OCI-LY7 (cell line): ENCODE data around the gene RAD21L1. TPM values are rescaled to one million over a fixed set of nuclear protein-coding genes. Genes with fewer than 3 reads are reported as not detected.

Source experiments
- BruUV-seq: library from RNA; stranded (reverse); fragments of 400-500 nt; replicated peaks from 2 replicates; lab custom pipeline; 2021; lab: Mats Ljungman, UMichigan
- CTCF ChIA-PET: fragments of 300-600 bp; sonication (Branson Sonifier 250); formaldehyde crosslinking; loops from one replicate; lab custom pipeline; 2022; ENCODE audit warnings: antibody characterized with exemption; ENCODE audit not compliant: unreplicated experiment; lab: Charles Lee
- POLR2A ChIA-PET: fragments of 300-600 bp; sonication (Branson Sonifier 250); formaldehyde crosslinking; loops from one replicate; lab custom pipeline; 2022; ENCODE audit warnings: antibody characterized with exemption; lab: Charles Lee
- DNase-seq: peaks from one replicate; pipeline ENCODE4 v3.0.0-alpha.2; 2015; ENCODE audit warnings: low spot score
- H2AFZ ChIP-seq: fragments of 200-600 bp; sonication (generic), shearing (Covaris generic); 2 replicates; pipeline ENCODE4 v1.6.1; 2014; ENCODE audit warnings: mild to moderate bottlenecking, antibody characterized with exemption, low read length, moderate library complexity
- H3K27ac ChIP-seq: fragments of 200-600 bp; sonication (generic); 2 replicates; pipeline ENCODE4 v1.5.1; 2014; ENCODE audit warnings: mixed run types, low read depth, mild to moderate bottlenecking, moderate library complexity, low read length, inconsistent platforms; ENCODE audit not compliant: poor library complexity, severe bottlenecking
- H3K36me3 ChIP-seq: fragments of 200-600 bp; sonication (generic); 2 replicates; pipeline ENCODE4 v1.6.1; 2014; ENCODE audit warnings: mild to moderate bottlenecking, antibody characterized with exemption, low read length, moderate library complexity, mixed read lengths; ENCODE audit not compliant: insufficient read depth
- H3K4me1 ChIP-seq: fragments of 200-600 bp; sonication (generic); 2 replicates; pipeline ENCODE4 v1.5.1; 2014; ENCODE audit warnings: mild to moderate bottlenecking, low read length; ENCODE audit not compliant: insufficient read depth, poor library complexity, severe bottlenecking
- H3K4me2 ChIP-seq: fragments of 200-600 bp; sonication (generic); 2 replicates; pipeline ENCODE4 v1.6.1; 2014; ENCODE audit warnings: mild to moderate bottlenecking, low read length
- H3K4me3 ChIP-seq: fragments of 200-600 bp; sonication (generic); 2 replicates; pipeline ENCODE4 v1.5.1; 2014; ENCODE audit warnings: mild to moderate bottlenecking, low read depth, low read length; ENCODE audit not compliant: poor library complexity, severe bottlenecking
- H3K79me2 ChIP-seq: fragments of 200-600 bp; sonication (generic); 2 replicates; pipeline ENCODE4 v1.6.1; 2016; ENCODE audit warnings: low read depth, mild to moderate bottlenecking, low read length, moderate library complexity, mixed read lengths; ENCODE audit not compliant: insufficient read depth
- H3K9me2 ChIP-seq: fragments of 200-600 bp; sonication (generic); 2 replicates; pipeline ENCODE4 v1.6.1; 2016; ENCODE audit warnings: mild to moderate bottlenecking, low read length, mixed read lengths; ENCODE audit not compliant: insufficient read depth
- H3K9me3 ChIP-seq: fragments of 200-600 bp; sonication (generic); 2 replicates; pipeline ENCODE4 v1.6.1; 2014; ENCODE audit warnings: mild to moderate bottlenecking, mixed run types, low read length, mixed read lengths
- H4K20me1 ChIP-seq: fragments of 200-600 bp; sonication (generic); 2 replicates; pipeline ENCODE4 v1.6.1; 2014; ENCODE audit warnings: mild to moderate bottlenecking, antibody characterized with exemption, low read length, moderate library complexity, mixed read lengths; ENCODE audit not compliant: insufficient read depth
- CTCF ChIP-seq: fragments of 200-600 bp; sonication (generic); conservative IDR thresholded peaks from 2 replicates; pipeline ENCODE4 v1.5.1; 2014; ENCODE audit warnings: mild to moderate bottlenecking, antibody characterized with exemption, low read length, moderate library complexity, mixed read lengths
- EZH2phosphoT487 ChIP-seq: fragments of 200-600 bp; sonication (generic); IDR thresholded peaks from 2 replicates; pipeline ENCODE4 v1.6.1; 2018; ENCODE audit warnings: low read depth, borderline replicate concordance, mild to moderate bottlenecking, mixed run types, antibody characterized with exemption, low read length, moderate library complexity, mixed read lengths
- intact Hi-C: fragments of 100-400 bp; cut with micrococcal nuclease; formaldehyde crosslinking; loops from one replicate; pipeline ENCODE4 v1.10.0; 2022; ENCODE audit not compliant: unreplicated experiment
- total RNA-seq, 2 experiments: library from RNA; depleted of rRNA in 1 of 2; stranded (reverse); fragments of >200 nt in 1 of 2; shearing (Covaris generic) in 1 of 2; gene quantifications; 2 replicates each; pipeline ENCODE4 v1.2.3, GENCODE V29; 2014 to 2022

RAD21L1 gene
- total RNA-seq, 2 experiments from 2014 or later = not detected

- no TSS peak for BruUV-seq
- H3K4me3 ChIP-seq = no peak overlapping the region
- H2AFZ ChIP-seq = no peak overlapping the region
- TF ChIP-seq CTCF = no peak
- TF ChIP-seq EZH2phosphoT487 = no peak
- H3K27ac ChIP-seq = no peak overlapping the region
- H4K20me1 ChIP-seq = no peaks in the 10 kb centered on the region
- no peaks in the 10 kb centered on the region for H3K79me2 ChIP-seq
- no peak overlapping the region for H3K4me2 ChIP-seq
- no peak for DNase-seq
- no peaks in the 10 kb centered on the region for H3K9me2 ChIP-seq
- POLR2A ChIA-PET = no interaction called here
- CTCF ChIA-PET = no interaction called here
- H3K36me3 ChIP-seq = no peaks in the 10 kb centered on the region
- H3K9me3 ChIP-seq = no peaks in the 10 kb centered on the region
- H3K4me1 ChIP-seq = no peaks in the 10 kb centered on the region
- intact Hi-C loops = no loop called here
Observed at GRCh38 chr20:1283522-1284510, 58.0 kb downstream of the RAD21L1 start.

- intact Hi-C loops = no loop called here
Observed at GRCh38 chr20:1286267-1287024, 60.6 kb downstream of the RAD21L1 start.

More at GRCh38 chr20:1286267-1287024, 60.6 kb downstream of the RAD21L1 start:
- no peaks in the 10 kb centered on the region for H3K9me3 ChIP-seq
- H4K20me1 ChIP-seq = no peaks in the 10 kb centered on the region
- TF ChIP-seq EZH2phosphoT487 (no peak), CTCF (no peak)
- no peak overlapping the region for H3K4me3 ChIP-seq
- no peak for DNase-seq
- H3K27ac ChIP-seq = no peak overlapping the region
- H3K36me3 ChIP-seq = no peaks in the 10 kb centered on the region
- no peak overlapping the region for H2AFZ ChIP-seq
- no TSS peak for BruUV-seq
- H3K4me1 ChIP-seq = no peaks in the 10 kb centered on the region
- H3K4me2 ChIP-seq = no peak overlapping the region
- POLR2A ChIA-PET = interaction anchor here (0.7 to 1.1 kb wide), 2 partner anchors 10 to 12 kb away, joined by 3 to 4 read pairs; no protein-coding TSS in a partner anchor
- H3K79me2 ChIP-seq = no peaks in the 10 kb centered on the region
- no peaks in the 10 kb centered on the region for H3K9me2 ChIP-seq
- CTCF ChIA-PET = interaction anchor here (0.5 kb wide), 1 partner anchor 773 kb away, joined by 3 read pairs; no protein-coding TSS in a partner anchor
